H1 (cell line): ENCODE results near the gene PARS2. TPM values are rescaled to one million over a fixed set of nuclear protein-coding genes. Genes with fewer than 3 reads are reported as not detected.
A peak's percentile ranks its signal among the peaks of the same experiment; 100 is the strongest.

Source experiments
- CTCF ChIA-PET: fragments of 300-600 bp; sonication (Branson Sonifier 250); formaldehyde crosslinking; loops from one replicate; lab custom pipeline; 2021; ENCODE audit not compliant: partially characterized antibody; lab: Charles Lee
- POLR2A ChIA-PET: fragments of 300-600 bp; sonication (Branson Sonifier 250); formaldehyde crosslinking; loops from one replicate; lab custom pipeline; 2021; ENCODE audit warnings: inconsistent platforms; ENCODE audit not compliant: partially characterized antibody; lab: Charles Lee
- DNase-seq, 2 experiments: peaks; one replicate each; pipeline versions ENCODE4 v3.0.0 to v3.0.0-alpha.2; 2010 to 2022; ENCODE audit warnings: low spot score in 2 of 2, low read depth in 1 of 2, mixed read lengths in 1 of 2
- FAIRE-seq: peaks from 2 replicates; lab custom pipeline; 2011; peaks lifted over from hg19 to GRCh38; lab: Jason Lieb, UNC
- H2AFZ ChIP-seq: 2 replicates; pipeline ENCODE4 v1.8.1; 2012; ENCODE audit warnings: low read length, inconsistent platforms
- H2AK5ac ChIP-seq: 2 replicates; pipeline ENCODE4 v1.6.1; 2013; ENCODE audit warnings: low read depth, low read length
- H2BK120ac ChIP-seq: replicated peaks from 2 replicates; pipeline ENCODE3; 2013; ENCODE audit warnings: low read depth, low read length, inconsistent platforms
- H2BK12ac ChIP-seq: 2 replicates; pipeline ENCODE4 v1.6.1; 2013; ENCODE audit warnings: low read depth, low read length
- H2BK15ac ChIP-seq: 2 replicates; pipeline ENCODE4 v1.6.1; 2013; ENCODE audit warnings: low read length
- H2BK20ac ChIP-seq: 2 replicates; pipeline ENCODE4 v1.6.1; 2013; ENCODE audit warnings: low read length
- H2BK5ac ChIP-seq: 2 replicates; pipeline ENCODE4 v1.6.1; 2013; ENCODE audit warnings: low read depth, low read length
- H3K14ac ChIP-seq: 2 replicates; pipeline ENCODE4 v1.6.1; 2013; ENCODE audit warnings: inconsistent platforms; ENCODE audit not compliant: insufficient read length
- H3K18ac ChIP-seq: 2 replicates; pipeline ENCODE4 v1.6.1; 2013; ENCODE audit warnings: low read length; ENCODE audit errors: extremely low read depth
- H3K23ac ChIP-seq: 2 replicates; pipeline ENCODE4 v1.6.1; 2013; ENCODE audit warnings: inconsistent platforms; ENCODE audit not compliant: insufficient read length
- H3K23me2 ChIP-seq: 2 replicates; pipeline ENCODE4 v1.6.1; 2013; ENCODE audit warnings: low read depth, low read length
- H3K27ac ChIP-seq: 2 replicates; pipeline ENCODE4 v1.6.1; 2011; ENCODE audit warnings: low read depth, low read length, inconsistent platforms
- H3K27me3 ChIP-seq, 4 experiments: replicated peaks in 1 of 4; 1 replicate in 1 of 4; 2 replicates in 3 of 4; pipeline versions ENCODE4 v1.6.1 to v1.8.1; 2011 to 2013; ENCODE audit warnings: low read length in 3 of 4, mild to moderate bottlenecking in 3 of 4, inconsistent platforms in 2 of 4, mixed read lengths in 2 of 4, moderate library complexity in 1 of 4; ENCODE audit not compliant: control insufficient read depth in 3 of 4, insufficient read depth in 3 of 4; ENCODE audit errors: extremely low read depth in 1 of 4
- H3K36me3 ChIP-seq, 4 experiments: 2 replicates each; pipeline versions ENCODE4 v1.6.1 to v1.8.1; 2011 to 2013; ENCODE audit warnings: mild to moderate bottlenecking in 4 of 4, low read length in 3 of 4, moderate library complexity in 2 of 4, control low read depth in 1 of 4, inconsistent platforms in 1 of 4; ENCODE audit not compliant: insufficient read depth in 4 of 4, control insufficient read depth in 2 of 4
- H3K4ac ChIP-seq: replicated peaks from 2 replicates; pipeline ENCODE3; 2013; ENCODE audit warnings: low read length, low read depth, mixed read lengths, inconsistent platforms; ENCODE audit not compliant: insufficient read length
- H3K4me1 ChIP-seq, 4 experiments: replicated peaks in 1 of 4; 1 replicate in 1 of 4; 2 replicates in 3 of 4; pipeline versions ENCODE4 v1.6.1 to v1.8.1; 2011 to 2013; ENCODE audit warnings: low read length in 3 of 4, inconsistent platforms in 2 of 4, mixed read lengths in 1 of 4; ENCODE audit not compliant: insufficient read depth in 4 of 4, control insufficient read depth in 3 of 4
- H3K4me2 ChIP-seq, 2 experiments: 2 replicates each; pipeline versions ENCODE4 v1.6.1 to v1.8.1; 2011 to 2013; ENCODE audit warnings: low read depth in 2 of 2, low read length in 2 of 2, control low read depth in 1 of 2, inconsistent platforms in 1 of 2, mild to moderate bottlenecking in 1 of 2; ENCODE audit not compliant: insufficient read depth in 1 of 2
- H3K4me3 ChIP-seq, 4 experiments: fragments of 200-600, 300-600 bp in 1 of 4; sonication (generic), shearing (Covaris generic), sonication (Bioruptor Twin) in 1 of 4; 2 replicates each; pipeline versions ENCODE4 v1.5.1 to v1.8.1; 2011 to 2016; ENCODE audit warnings: low read length in 4 of 4, low read depth in 3 of 4, control low read depth in 2 of 4, inconsistent platforms in 2 of 4, mild to moderate bottlenecking in 2 of 4, mixed read lengths in 1 of 4, moderate library complexity in 1 of 4; ENCODE audit not compliant: insufficient read depth in 2 of 4; ENCODE audit errors: extremely low read depth in 1 of 4
- H3K56ac ChIP-seq: replicated peaks from 2 replicates; pipeline ENCODE3; 2013; ENCODE audit warnings: low read depth, mild to moderate bottlenecking, mixed read lengths, low read length, inconsistent platforms; ENCODE audit not compliant: insufficient read length
- H3K79me1 ChIP-seq: 2 replicates; pipeline ENCODE4 v1.6.1; 2013; ENCODE audit warnings: low read depth, low read length, control low read depth
- H3K79me2 ChIP-seq, 2 experiments: 2 replicates each; pipeline versions ENCODE4 v1.6.1 to v1.8.1; 2012 to 2013; ENCODE audit warnings: low read length in 2 of 2, mild to moderate bottlenecking in 2 of 2, inconsistent platforms in 1 of 2; ENCODE audit not compliant: insufficient read depth in 2 of 2, control insufficient read depth in 1 of 2
- H3K9ac ChIP-seq, 4 experiments: replicated peaks in 1 of 4; 1 replicate in 1 of 4; 2 replicates in 3 of 4; pipeline versions ENCODE4 v1.6.1 to v1.8.1; 2011 to 2013; ENCODE audit warnings: low read depth in 3 of 4, low read length in 3 of 4, control low read depth in 2 of 4, mild to moderate bottlenecking in 2 of 4, moderate library complexity in 2 of 4, inconsistent platforms in 1 of 4; ENCODE audit errors: extremely low read depth in 1 of 4
- H3K9me3 ChIP-seq, 2 experiments: 2 replicates each; pipeline versions ENCODE4 v1.6.1 to v1.8.1; 2012 to 2013; ENCODE audit warnings: mild to moderate bottlenecking in 2 of 2, moderate library complexity in 2 of 2, control low read depth in 1 of 2, inconsistent platforms in 1 of 2, low read depth in 1 of 2, low read length in 1 of 2, mixed read lengths in 1 of 2; ENCODE audit not compliant: insufficient read depth in 2 of 2
- H4K20me1 ChIP-seq, 2 experiments: replicated peaks in 1 of 2; 2 replicates each; pipeline versions ENCODE3 to v1.8.1; 2011 to 2013; ENCODE audit warnings: inconsistent platforms in 2 of 2, low read length in 2 of 2, mild to moderate bottlenecking in 1 of 2; ENCODE audit not compliant: insufficient read depth in 2 of 2, control insufficient read depth in 1 of 2
- H4K5ac ChIP-seq: 2 replicates; pipeline ENCODE4 v1.6.1; 2013; ENCODE audit warnings: low read length, low read depth, mixed read lengths, inconsistent platforms; ENCODE audit not compliant: insufficient read length
- H4K8ac ChIP-seq: 2 replicates; pipeline ENCODE4 v1.8.0; 2013; ENCODE audit warnings: mild to moderate bottlenecking, moderate library complexity, low read length, inconsistent platforms; ENCODE audit not compliant: insufficient read depth; ENCODE audit errors: extremely low read depth
- H4K91ac ChIP-seq: replicated peaks from 2 replicates; pipeline ENCODE3; 2013; ENCODE audit warnings: low read length, mixed read lengths, inconsistent platforms; ENCODE audit not compliant: insufficient read length
- CHD2 ChIP-seq: IDR thresholded peaks from 2 replicates; pipeline ENCODE4 v1.6.1; 2012; ENCODE audit warnings: low read length, improper control_type of control experiment
- CREB1 ChIP-seq: IDR thresholded peaks from 2 replicates; pipeline ENCODE4 v1.6.1; 2012; ENCODE audit warnings: inconsistent platforms
- E2F6 ChIP-seq: IDR thresholded peaks from 2 replicates; pipeline ENCODE4 v1.6.1; 2012; ENCODE audit warnings: inconsistent platforms
- SP1 ChIP-seq: IDR thresholded peaks from 2 replicates; pipeline ENCODE4 v1.6.1; 2011; ENCODE audit warnings: low read depth, low read length
- SP2 ChIP-seq: IDR thresholded peaks from 2 replicates; pipeline ENCODE4 v1.6.1; 2012; ENCODE audit warnings: mild to moderate bottlenecking, low read length, inconsistent platforms
- TEAD4 ChIP-seq: IDR thresholded peaks from 2 replicates; pipeline ENCODE4 v1.6.1; 2012; ENCODE audit warnings: low read depth, low read length, inconsistent platforms, mixed read lengths
- USF2 ChIP-seq: IDR thresholded peaks from 2 replicates; pipeline ENCODE4 v1.6.1; 2011; ENCODE audit warnings: low read length, improper control_type of control experiment
- WGBS, 2 experiments: shearing (Covaris generic) in 1 of 2; methylation state at CpG; one replicate each; pipeline versions ENCODE4 v1.1.6 to v1.1.7; 2013 to 2015; ENCODE audit warnings: low lambda C conversion rate in 2 of 2, mixed read lengths in 2 of 2, inconsistent platforms in 1 of 2, low coverage in 1 of 2, missing lambda C conversion rate in 1 of 2; ENCODE audit not compliant: insufficient replicate concordance in 2 of 2, insufficient coverage in 1 of 2, insufficient read length in 1 of 2; ENCODE audit errors: extremely low coverage in 1 of 2, missing lambda C conversion rate in 1 of 2; 5-methylcytosine and 5-hydroxymethylcytosine counted together
- polyA plus RNA-seq, 7 experiments: library from polyadenylated mRNA; depleted of rRNA in 3 of 7; stranded (reverse) in 5 of 7; unstranded in 2 of 7; fragments of >200 nt in 5 of 7; fragments of 200-250 nt in 2 of 7; gene quantifications; 1 replicate in 5 of 7; 2 replicates in 1 of 7; 4 replicates in 1 of 7; pipeline versions ENCODE4 v1.2.1 to v1.2.3, GENCODE V29; 2011 to 2013; ENCODE audit warnings: missing spikeins in 2 of 7, mixed read lengths in 2 of 7
- total RNA-seq: library from RNA; stranded (reverse); fragmentation: NEBNext Ultra II Directional; extraction: Animal tissue kit (Norgen Biotek cat#: 25700); gene quantifications from 2 replicates; pipeline ENCODE4 v1.2.1, GENCODE V29; 2021
- TF ChIP-seq, protein P1 (sequence below): IDR thresholded peaks from 2 replicates; pipeline ENCODE4 v1.6.1; 2012; ENCODE audit warnings: inconsistent platforms

PARS2 gene
- total and polyA plus RNA-seq, 2 of the 8 experiments (the other 6 are each of a cell fraction or from before 2014, with no cell fraction given), result 8.9 to 10.0 TPM

DNA sequence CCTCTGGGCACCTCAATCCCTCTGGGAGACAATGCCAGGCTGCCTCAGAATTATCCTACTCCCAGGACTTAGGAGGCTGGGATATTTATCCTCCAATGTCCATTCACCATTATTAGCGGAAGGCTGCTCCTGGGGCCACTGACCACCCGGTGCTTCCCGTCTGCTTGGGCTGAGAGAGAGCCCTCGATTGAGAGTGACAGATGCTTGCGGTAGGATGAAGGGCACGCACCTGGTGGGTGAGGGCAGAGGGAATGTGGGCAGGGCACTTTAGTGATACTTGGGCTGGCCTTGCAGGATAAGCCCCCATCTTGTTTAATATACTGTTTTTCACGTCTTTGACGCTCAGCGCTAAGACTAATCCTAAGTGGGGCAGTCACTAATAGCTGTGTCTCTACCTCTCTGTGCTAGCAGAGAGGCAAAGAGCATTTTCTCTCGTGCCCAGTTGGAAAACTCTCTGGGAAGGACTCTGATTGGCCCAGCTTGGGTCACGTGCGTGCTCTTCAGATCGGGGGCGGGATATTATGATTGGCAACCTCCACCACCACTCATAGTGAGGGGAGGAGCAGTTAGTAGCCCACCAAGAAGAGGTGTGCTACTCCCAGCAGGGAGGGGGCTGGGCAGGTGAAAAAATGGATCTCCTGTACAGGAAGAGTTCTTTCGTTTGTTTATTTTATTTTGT is 10.6 kb upstream of the PARS2 start:
- POLR2A ChIA-PET, result no interaction called here
- H3K4me2 ChIP-seq, result peak overlapping the region in 1 of 2 experiments; percentile 44; a peak in 2 of 4 replicates
- WGBS, 2 experiments, result 45% methylated on average over 15 of the region's 15 CpGs; no CpG with 5 or more reads in 1 of the 2 experiments

More for the DNA sequence above, 10.6 kb upstream of the PARS2 start:
- H2AFZ ChIP-seq, result peak overlapping the region; percentile 73
- peak overlapping the region; percentile 54 for H4K91ac ChIP-seq
- H3K79me2 ChIP-seq, result no peaks in the 10 kb centered on the region
- H3K56ac ChIP-seq, result no peak overlapping the region
- CTCF ChIA-PET, result interaction anchor here (0.7 to 4.7 kb wide), 6 partner anchors 16 to 77 kb away, joined by 3 to 31 read pairs (median 3); partner anchors contain the start of gene TTC22
- DNase-seq (peak; percentile 49 to 89), FAIRE-seq (peak; percentile 94)
- H2BK15ac ChIP-seq, result no peak overlapping the region
- no peak overlapping the region; the same call in 1 of the 2 replicates for H2BK5ac ChIP-seq
- H3K18ac ChIP-seq, result no peak overlapping the region; the same call in 1 of the 2 replicates
- H3K23ac ChIP-seq, result no peak overlapping the region
- H3K4ac ChIP-seq, result no peak overlapping the region
- no peak overlapping the region for H3K27ac ChIP-seq
- peaks cover 0 to 4% (median 0%) of the 10 kb centered on the region in 4 experiments; a peak in 1 of 7 replicates for H3K27me3 ChIP-seq
- H3K14ac ChIP-seq, result no peak overlapping the region
- no peak overlapping the region for H3K9ac ChIP-seq
- H2BK12ac ChIP-seq, result no peak overlapping the region
- peaks cover 0 to 4% (median 3%) of the 10 kb centered on the region in 4 experiments; a peak in 2 of 7 replicates for H3K4me1 ChIP-seq
- H4K5ac ChIP-seq, result peak overlapping the region; percentile 1
- TF ChIP-seq CHD2 (peak; percentile 75; the same call in 1 of the 2 replicates), E2F6 (peak; percentile 69), USF2 (peak; percentile 91), TEAD4 (no peak), SP1 (peak; percentile 93), SP2 (peak; percentile 67), CREB1 (no peak)
- TF ChIP-seq, protein P1, sequence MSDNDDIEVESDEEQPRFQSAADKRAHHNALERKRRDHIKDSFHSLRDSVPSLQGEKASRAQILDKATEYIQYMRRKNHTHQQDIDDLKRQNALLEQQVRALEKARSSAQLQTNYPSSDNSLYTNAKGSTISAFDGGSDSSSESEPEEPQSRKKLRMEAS, result 0 out of 2 replicates have a peak, but pooled peaks have one; percentile 45
- H2AK5ac ChIP-seq, result no peak overlapping the region
- H2BK120ac ChIP-seq, result no peak overlapping the region
- no peaks in the 10 kb centered on the region for H3K9me3 ChIP-seq
- no peaks in the 10 kb centered on the region for H3K36me3 ChIP-seq
- H4K8ac ChIP-seq, result peak overlapping the region; percentile 28; the same call in 1 of the 2 replicates
- peaks cover 2% of the 10 kb centered on the region; the same call in 1 of the 2 replicates for H3K79me1 ChIP-seq
- no peaks in the 10 kb centered on the region for H4K20me1 ChIP-seq
- H2BK20ac ChIP-seq, result no peak overlapping the region
- peak overlapping the region in 1 of 4 experiments; percentile 17; a peak in 1 of 8 replicates for H3K4me3 ChIP-seq
- H3K23me2 ChIP-seq, result no peaks in the 10 kb centered on the region
